Skeletal muscle satellite cell (primary cell): ENCODE results near the gene NAA35. TPM values are rescaled to one million over a fixed set of nuclear protein-coding genes. Genes with fewer than 3 reads are reported as not detected.
A peak's percentile ranks its signal among the peaks of the same experiment; 100 is the strongest.

ENCODE experiments used
- H3K27me3 ChIP-seq: 2 replicates; pipeline ENCODE4 v1.7.0; 2013; ENCODE audit warnings: low read length; ENCODE audit not compliant: control insufficient read depth, insufficient read depth
- H3K36me3 ChIP-seq: 2 replicates; pipeline ENCODE4 v1.7.0; 2013; ENCODE audit warnings: mild to moderate bottlenecking, control low read depth, low read length; ENCODE audit not compliant: insufficient read depth
- H3K4me1 ChIP-seq: 2 replicates; pipeline ENCODE4 v1.7.0; 2013; ENCODE audit warnings: low read length; ENCODE audit not compliant: control insufficient read depth, insufficient read depth
- H3K4me2 ChIP-seq: 2 replicates; pipeline ENCODE4 v1.7.0; 2013; ENCODE audit warnings: mild to moderate bottlenecking, low read length
- H3K4me3 ChIP-seq: 2 replicates; pipeline ENCODE4 v1.7.0; 2013; ENCODE audit warnings: low read length
- H3K9ac ChIP-seq: 2 replicates; pipeline ENCODE4 v1.7.0; 2013; ENCODE audit warnings: mild to moderate bottlenecking, low read depth, low read length, moderate library complexity
- H3K9me3 ChIP-seq: replicated peaks from 2 replicates; pipeline ENCODE4 v1.7.0; 2013; ENCODE audit warnings: mild to moderate bottlenecking, control low read depth, low read length
- total RNA-seq: library from RNA; depleted of rRNA; stranded (reverse); fragments of >200 nt; gene quantifications from 2 replicates; pipeline ENCODE4 v1.2.3, GENCODE V29; 2012; rRNA removed

NAA35 gene
- total RNA-seq: 22.9 and 26.9 TPM in 2 replicates

GRCh38 chr9:85940832-85941621 is at the start of gene NAA35:
Gene NAA35 (plus strand): TSS chr9:85941146. CDS start chr9:85942160, 1,014 bp downstream.
- peaks cover 21% of the 10 kb centered on the region for H3K36me3 ChIP-seq
- H3K4me1 ChIP-seq: peaks cover 14% of the 10 kb centered on the region
- H3K4me2 ChIP-seq: peak within 1 kb of the TSS; percentile 83
- peak within 1 kb of the TSS; percentile 96 for H3K9ac ChIP-seq
- peak within 1 kb of the TSS; percentile 91 for H3K4me3 ChIP-seq
- no peaks in the 10 kb centered on the region for H3K27me3 ChIP-seq
- no peaks in the 10 kb centered on the region for H3K9me3 ChIP-seq

- H3K4me1 ChIP-seq: no peaks in the 10 kb centered on the region
Observed at GRCh38 chr9:85892401-85892800, 48.5 kb upstream of the NAA35 start.

GRCh38 chr9:85895685-85896084 is 45.3 kb upstream of the NAA35 start:
- Histone ChIP-seq H3K27me3 (peaks cover 4% of the 10 kb centered on the region), H3K4me3 (no peak overlapping the region), H3K36me3 (no peaks in the 10 kb centered on the region), H3K9ac (no peak overlapping the region), H3K4me2 (no peak overlapping the region), H3K4me1 (no peaks in the 10 kb centered on the region), H3K9me3 (no peaks in the 10 kb centered on the region)

More at GRCh38 chr9:85892401-85892800, 48.5 kb upstream of the NAA35 start:
- no peak overlapping the region for H3K4me2 ChIP-seq
- no peaks in the 10 kb centered on the region for H3K36me3 ChIP-seq
- no peak overlapping the region for H3K9ac ChIP-seq
- no peaks in the 10 kb centered on the region for H3K9me3 ChIP-seq
- H3K4me3 ChIP-seq: no peak overlapping the region
- H3K27me3 ChIP-seq: peaks cover 4% of the 10 kb centered on the region

GRCh38 chr9:85897848-85898247 is 43.1 kb upstream of the NAA35 start:
- H3K4me2 ChIP-seq: no peak overlapping the region
- no peak overlapping the region for H3K4me3 ChIP-seq
- H3K9me3 ChIP-seq: no peaks in the 10 kb centered on the region
- H3K9ac ChIP-seq: no peak overlapping the region
- no peaks in the 10 kb centered on the region for H3K4me1 ChIP-seq
- peaks cover 4% of the 10 kb centered on the region for H3K27me3 ChIP-seq
- H3K36me3 ChIP-seq: no peaks in the 10 kb centered on the region

- H3K36me3 ChIP-seq: no peaks in the 10 kb centered on the region
- peaks cover 4% of the 10 kb centered on the region for H3K27me3 ChIP-seq
- no peak overlapping the region for H3K9ac ChIP-seq
- H3K4me1 ChIP-seq: no peaks in the 10 kb centered on the region
- H3K4me2 ChIP-seq: no peak overlapping the region
- H3K9me3 ChIP-seq: no peaks in the 10 kb centered on the region
- H3K4me3 ChIP-seq: no peak overlapping the region
Observed at GRCh38 chr9:85898332-85898731, 42.6 kb upstream of the NAA35 start.

GRCh38 chr9:85899388-85899787 is 41.6 kb upstream of the NAA35 start:
- no peaks in the 10 kb centered on the region for H3K36me3 ChIP-seq
- no peak overlapping the region for H3K4me3 ChIP-seq
- no peaks in the 10 kb centered on the region for H3K9me3 ChIP-seq
- peaks cover 4% of the 10 kb centered on the region for H3K27me3 ChIP-seq
- no peak overlapping the region for H3K9ac ChIP-seq
- H3K4me1 ChIP-seq: no peaks in the 10 kb centered on the region
- H3K4me2 ChIP-seq: no peak overlapping the region

GRCh38 chr9:85900504-85901201 is 40.3 kb upstream of the NAA35 start:
- Histone ChIP-seq H3K4me1 (no peaks in the 10 kb centered on the region), H3K4me3 (no peak overlapping the region), H3K4me2 (no peak overlapping the region), H3K36me3 (no peaks in the 10 kb centered on the region), H3K9me3 (no peaks in the 10 kb centered on the region), H3K9ac (no peak overlapping the region), H3K27me3 (peaks cover 2% of the 10 kb centered on the region)

GRCh38 chr9:85904975-85905374 is 36.0 kb upstream of the NAA35 start:
- Histone ChIP-seq H3K9ac (no peak overlapping the region), H3K4me1 (no peaks in the 10 kb centered on the region), H3K27me3 (no peaks in the 10 kb centered on the region), H3K4me3 (no peak overlapping the region), H3K9me3 (no peaks in the 10 kb centered on the region), H3K4me2 (no peak overlapping the region), H3K36me3 (no peaks in the 10 kb centered on the region)

- Histone ChIP-seq H3K4me1 (no peaks in the 10 kb centered on the region), H3K9me3 (no peaks in the 10 kb centered on the region), H3K27me3 (no peaks in the 10 kb centered on the region), H3K4me3 (no peak overlapping the region), H3K36me3 (no peaks in the 10 kb centered on the region), H3K9ac (no peak overlapping the region), H3K4me2 (no peak overlapping the region)
Observed at GRCh38 chr9:85905957-85906356, 35.0 kb upstream of the NAA35 start.

- Histone ChIP-seq H3K27me3 (no peaks in the 10 kb centered on the region), H3K4me2 (no peak overlapping the region), H3K9ac (no peak overlapping the region), H3K9me3 (no peaks in the 10 kb centered on the region), H3K4me3 (no peak overlapping the region), H3K4me1 (no peaks in the 10 kb centered on the region), H3K36me3 (no peaks in the 10 kb centered on the region)
Observed at GRCh38 chr9:85909390-85909789, 31.6 kb upstream of the NAA35 start.

GRCh38 chr9:85914108-85914507 is 26.8 kb upstream of the NAA35 start:
- Histone ChIP-seq H3K4me2 (no peak overlapping the region), H3K27me3 (peaks cover 2% of the 10 kb centered on the region), H3K9ac (no peak overlapping the region), H3K4me3 (no peak overlapping the region), H3K9me3 (no peaks in the 10 kb centered on the region), H3K4me1 (no peaks in the 10 kb centered on the region), H3K36me3 (no peaks in the 10 kb centered on the region)
